ENCODE measurements around the gene NIPBL. TPM values are rescaled to one million over a fixed set of nuclear protein-coding genes. Genes with fewer than 3 reads are reported as not detected.

NIPBL gene
- total RNA-seq, 4 donors from 2014 or later = 54.9 to 76.0 (median 64.8) TPM

DNA sequence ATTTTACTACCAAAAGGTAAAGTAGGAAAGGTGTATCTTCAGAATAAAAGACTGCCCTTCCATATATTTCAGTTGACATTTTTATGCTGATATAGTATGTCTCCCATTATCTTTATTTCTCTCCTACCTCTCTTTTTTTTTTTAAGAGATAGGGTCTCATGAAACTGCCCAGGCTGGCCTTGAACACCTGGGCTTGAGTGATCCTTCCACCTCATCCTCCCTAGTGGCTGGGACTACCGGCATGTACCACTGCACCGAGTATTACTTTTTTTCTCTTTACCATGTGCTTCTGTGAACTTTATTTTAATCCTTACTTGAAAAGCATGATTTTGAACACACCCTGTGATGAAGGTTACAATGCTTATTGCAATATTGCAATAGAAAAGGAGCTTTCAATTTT lies 42.7 kb downstream of the NIPBL start:
- TF ChIP-seq CTCF (IDR thresholded peaks at IDR 0.05; ENCODE audit: low read depth) = no peak

DNA sequence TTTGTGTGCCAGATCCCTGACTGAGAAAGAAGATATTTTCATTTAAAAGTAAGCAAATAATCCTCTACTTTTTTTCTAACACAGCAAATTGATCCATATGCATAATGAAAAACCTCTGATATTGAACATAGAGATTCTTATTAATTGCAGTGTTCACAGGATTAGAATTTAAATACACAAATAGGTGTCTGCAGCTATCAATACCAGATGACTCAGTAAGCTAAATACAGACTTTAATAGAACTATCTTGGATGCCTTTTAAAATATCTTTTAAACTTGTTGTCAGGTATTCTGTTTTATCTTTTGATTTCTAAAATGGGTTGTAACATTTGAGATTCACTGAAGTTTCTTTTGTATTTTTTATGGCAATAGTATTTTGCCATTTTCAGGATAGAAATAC lies 43.1 kb downstream of the NIPBL start:
- TF ChIP-seq CTCF (IDR thresholded peaks at IDR 0.05; ENCODE audit: low read depth) = no peak

GRCh38 chr5:36928947-36929346 lies 52.4 kb downstream of the NIPBL start:
- TF ChIP-seq CTCF (IDR thresholded peaks at IDR 0.05; ENCODE audit: low read depth) = no peak

GRCh38 chr5:36929438-36929837 lies 52.9 kb downstream of the NIPBL start:
- TF ChIP-seq CTCF (IDR thresholded peaks at IDR 0.05; ENCODE audit: low read depth) = no peak

GRCh38 chr5:36932056-36932455 lies 55.5 kb downstream of the NIPBL start:
- no peak for TF ChIP-seq CTCF (IDR thresholded peaks at IDR 0.05; ENCODE audit: low read depth)

DNA sequence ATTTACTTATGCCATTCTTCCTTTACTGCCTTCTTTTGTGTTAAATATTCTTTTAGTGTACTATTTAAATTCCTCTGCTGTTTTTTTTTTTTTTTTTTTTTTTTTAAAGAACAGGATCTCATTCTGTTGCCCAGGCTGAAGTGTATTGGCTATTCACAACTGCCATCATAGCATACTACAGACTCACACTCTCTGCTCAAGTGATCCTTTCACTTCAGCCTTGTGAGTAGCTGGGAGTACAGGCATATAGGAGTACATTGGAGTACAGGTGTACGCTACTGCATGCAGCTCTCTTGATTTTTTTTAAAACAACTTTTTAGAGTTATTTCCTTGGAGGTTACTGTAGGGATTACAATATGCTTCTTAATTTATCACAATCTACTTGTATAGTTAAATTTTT lies 56.1 kb downstream of the NIPBL start:
- no peak for TF ChIP-seq CTCF (IDR thresholded peaks at IDR 0.05; ENCODE audit: low read depth)

DNA sequence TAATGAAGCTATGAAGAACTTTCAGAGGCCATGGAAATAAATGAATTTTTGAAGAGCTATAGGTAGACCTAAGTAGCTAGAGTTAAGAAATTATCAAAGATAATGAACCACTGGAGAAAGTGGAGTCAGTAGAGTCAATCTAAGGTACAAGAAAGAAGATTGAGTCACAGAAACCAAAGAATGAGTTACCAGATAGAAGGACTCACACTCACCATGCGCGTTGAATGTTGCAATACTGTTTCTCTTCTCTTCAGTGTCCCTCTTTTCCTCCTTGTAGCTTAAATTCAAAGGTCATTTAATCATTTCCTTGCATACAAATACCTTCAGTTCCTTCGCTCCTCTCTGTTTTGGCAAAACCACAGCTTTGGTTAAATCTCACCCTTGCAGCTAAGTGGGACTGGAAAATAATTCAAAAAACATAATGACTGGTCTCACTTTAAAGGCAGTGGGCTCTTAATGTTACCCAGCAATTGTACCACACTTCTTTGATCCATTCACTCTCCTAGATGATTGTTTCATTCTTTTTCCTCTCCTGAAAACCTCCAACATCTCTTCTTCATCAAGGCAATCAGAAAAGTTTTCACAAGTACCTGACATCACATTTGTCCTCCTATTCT lies 58.3 kb downstream of the NIPBL start:
- no peak for TF ChIP-seq CTCF (IDR thresholded peaks at IDR 0.05; ENCODE audit: low read depth)
